Spleen (tissue), 7 donors: Measurements from ENCODE around the gene NDUFAF4.
"Not testable (repeated sequence)": the region's sequence is repeated elsewhere in the genome, so short reads cannot be mapped to it uniquely, and the experiment has no call there.

Experiments used
- CTCF ChIP-seq, 11 experiments: fragments of 200-600 bp in 7 of 11; fragments of 450-650 bp in 4 of 11; sonication (generic) in 4 of 11; IDR thresholded peaks in 8 of 11; conservative IDR thresholded peaks in 3 of 11; 1 replicate in 7 of 11; 2 replicates in 4 of 11; pipeline versions ENCODE4 v1.4.0 to v1.8.0; 2016 to 2021; ENCODE audit warnings: antibody characterized with exemption in 11 of 11, inconsistent platforms in 4 of 11, mild to moderate bottlenecking in 1 of 11
- POLR2A ChIP-seq, 3 donors: fragments of 450-650 bp; IDR thresholded peaks; one replicate each; pipeline ENCODE4 v1.5.1; 2017; ENCODE audit warnings: antibody characterized with exemption in 3 of 3, mild to moderate bottlenecking in 1 of 3
- POLR2AphosphoS5 ChIP-seq, 3 donors: sonication (generic); formaldehyde crosslinking; IDR thresholded peaks; one replicate each; pipeline ENCODE4 v1.5.1; 2017; ENCODE audit warnings: antibody characterized with exemption in 3 of 3
- donor health status: DM: no; HTN: no; CAD: no; lungs with moderate emphysema.
- donor health status: DM: no; HTN: no; CAD: no.
- donor health status: DM: no; HTN: no; CAD: no.

GRCh38 chr6:96885187-96885631, 12.5 kb downstream of the NDUFAF4 start:
- not testable (repeated sequence) for TF ChIP-seq CTCF (IDR thresholded peaks at IDR 0.05 in 8 of 11, conservative IDR thresholded peaks at IDR 0.05 in 3 of 11); POLR2A (IDR thresholded peaks at IDR 0.05); POLR2AphosphoS5 (IDR thresholded peaks at IDR 0.05)
